GM18907 (cell line): ENCODE data around the gene FAM53C.

Source experiments
- ATAC-seq: cut with Tn5 transposase; IDR thresholded peaks from one replicate; pipeline ENCODE4 v1.9.1; 2021; ENCODE audit warnings: mild to moderate bottlenecking, moderate library complexity; ENCODE audit not compliant: unreplicated experiment

The FAM53C gene

DNA sequence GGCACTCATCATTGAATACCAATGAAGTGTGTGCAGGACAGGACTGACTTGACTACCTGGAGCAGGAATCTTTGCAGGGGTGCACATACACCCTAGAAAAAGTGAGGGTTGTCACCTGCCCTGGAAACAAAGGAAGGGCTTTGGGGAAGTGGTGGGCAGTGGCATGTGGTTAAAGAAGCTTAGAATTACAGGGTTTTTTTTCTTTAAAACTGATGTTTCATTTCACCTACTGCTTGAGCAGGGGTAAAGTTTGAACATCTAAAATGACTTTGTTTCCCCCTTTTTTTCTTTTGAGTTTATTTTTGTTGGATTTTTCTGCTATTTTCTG, 12.5 kb downstream of the FAM53C start:
- ATAC-seq = no peak

DNA sequence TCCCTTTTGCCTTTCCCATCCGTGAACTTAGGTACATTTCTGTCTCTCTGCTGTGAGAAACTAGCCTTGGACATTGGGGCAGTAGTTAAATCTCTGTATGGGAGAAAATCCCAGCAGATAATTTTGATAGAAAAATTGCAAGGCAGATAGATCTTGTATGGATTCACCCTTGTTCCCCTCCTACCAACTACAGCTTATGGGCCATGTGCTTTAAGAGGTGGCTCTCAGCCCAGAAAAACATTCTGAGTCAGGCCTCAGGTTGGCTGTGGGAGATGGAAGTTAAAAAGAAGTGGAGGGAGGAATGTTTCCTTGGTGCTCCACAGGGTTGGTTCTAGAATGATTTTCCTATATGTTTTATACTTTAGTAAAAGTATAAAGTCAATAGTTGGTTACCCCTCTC, 13.0 kb downstream of the FAM53C start:
- no peak for ATAC-seq

- no peak for ATAC-seq
Measured at GRCh38 chr5:138351517-138351916, 13.5 kb downstream of the FAM53C start.

- peak; percentile 67 for ATAC-seq
Measured at GRCh38 chr5:138352071-138352721, 14.1 kb downstream of the FAM53C start, which contains the start of gene KDM3B. KDM3B (plus strand) TSS chr5:138352685; CDS start chr5:138352796, 111 bp downstream.

- peak; percentile 50 for ATAC-seq
Measured at GRCh38 chr5:138352722-138353559, 14.9 kb downstream of the FAM53C start.

DNA sequence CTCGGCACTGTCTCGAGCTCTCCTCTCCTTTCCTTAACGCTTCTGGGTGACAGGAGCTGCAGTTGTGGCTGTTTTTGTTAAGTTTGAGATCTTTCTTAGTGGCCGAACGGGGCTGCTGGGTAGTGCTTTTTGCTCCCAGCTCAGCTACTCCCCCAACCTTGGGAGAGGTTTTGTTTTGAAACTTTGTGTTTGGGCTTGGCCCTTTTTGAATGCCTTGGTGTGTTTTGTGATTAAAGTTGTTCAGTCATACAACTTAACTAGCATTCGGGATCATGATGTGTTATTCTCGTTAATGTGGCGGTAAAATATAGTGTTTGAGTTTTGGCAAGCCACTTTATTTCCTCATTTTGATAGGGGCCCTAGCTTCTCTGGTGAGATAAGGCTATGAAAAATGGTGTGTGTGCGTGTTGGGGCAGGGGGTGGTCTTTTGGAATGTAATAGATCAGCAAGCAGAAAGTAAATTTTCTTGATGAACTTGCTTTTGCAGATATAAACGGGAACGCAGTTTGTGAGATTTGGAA, 15.6 kb downstream of the FAM53C start:
- ATAC-seq = no peak

DNA sequence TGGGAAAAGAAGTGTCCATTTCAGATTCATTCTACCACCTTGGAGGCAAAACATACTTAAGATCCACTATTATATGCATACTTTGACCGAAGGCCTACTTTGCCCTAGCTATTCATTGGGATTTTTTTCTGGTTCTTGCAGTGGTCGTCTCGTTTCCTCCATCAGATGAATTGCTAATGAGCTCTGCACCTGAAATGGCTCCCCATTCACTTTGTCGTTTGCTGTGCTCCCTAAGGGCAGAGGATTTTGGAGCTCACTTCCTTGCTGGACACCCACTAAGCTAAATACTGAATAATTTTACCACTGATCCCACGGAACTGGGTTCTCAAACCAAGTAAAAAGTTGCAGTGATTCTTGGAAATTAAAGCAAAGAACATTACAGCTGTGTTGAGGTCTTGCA, 16.3 kb downstream of the FAM53C start:
- no peak for ATAC-seq

DNA sequence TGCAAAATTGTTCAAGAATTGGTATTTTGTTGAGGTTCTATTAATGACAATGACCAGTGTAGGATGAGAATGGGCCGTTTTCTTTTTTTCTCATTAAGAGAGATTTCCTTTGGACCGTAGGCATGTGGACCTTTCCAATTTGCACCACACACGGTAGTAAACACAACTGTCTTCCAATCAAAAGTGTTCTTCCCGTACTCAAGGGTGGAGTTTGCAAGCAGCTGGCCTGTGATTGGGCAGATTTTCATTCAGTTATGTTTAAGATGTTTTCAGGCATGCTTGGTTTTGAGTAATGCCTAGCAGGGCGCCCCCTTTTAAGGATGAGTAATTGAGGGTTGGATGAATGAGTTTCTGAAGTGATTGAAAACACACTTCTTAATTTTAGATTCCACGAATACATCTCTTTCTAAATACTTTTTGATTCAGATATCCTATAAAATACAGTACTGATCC, 16.9 kb downstream of the FAM53C start:
- peak; percentile 36 for ATAC-seq

DNA sequence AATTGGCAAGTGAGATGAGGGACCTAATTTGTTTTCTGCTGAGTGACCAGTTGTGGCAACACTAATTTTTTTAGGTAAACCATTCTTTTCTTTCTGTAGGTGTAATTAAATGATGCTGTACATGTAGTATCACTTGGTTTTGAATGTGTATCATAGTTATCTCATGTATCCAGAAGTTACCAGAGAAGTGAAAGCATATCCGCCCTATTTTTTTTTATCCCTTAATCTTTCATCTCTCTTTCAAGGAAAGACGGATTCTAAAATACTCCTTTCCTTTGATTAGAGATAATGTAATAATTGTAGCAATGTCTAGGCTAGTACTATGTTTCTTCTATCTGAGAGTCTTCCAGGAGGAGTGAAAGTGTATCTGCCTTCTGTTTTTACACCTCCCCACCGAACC, 21.6 kb downstream of the FAM53C start:
- no peak for ATAC-seq

DNA sequence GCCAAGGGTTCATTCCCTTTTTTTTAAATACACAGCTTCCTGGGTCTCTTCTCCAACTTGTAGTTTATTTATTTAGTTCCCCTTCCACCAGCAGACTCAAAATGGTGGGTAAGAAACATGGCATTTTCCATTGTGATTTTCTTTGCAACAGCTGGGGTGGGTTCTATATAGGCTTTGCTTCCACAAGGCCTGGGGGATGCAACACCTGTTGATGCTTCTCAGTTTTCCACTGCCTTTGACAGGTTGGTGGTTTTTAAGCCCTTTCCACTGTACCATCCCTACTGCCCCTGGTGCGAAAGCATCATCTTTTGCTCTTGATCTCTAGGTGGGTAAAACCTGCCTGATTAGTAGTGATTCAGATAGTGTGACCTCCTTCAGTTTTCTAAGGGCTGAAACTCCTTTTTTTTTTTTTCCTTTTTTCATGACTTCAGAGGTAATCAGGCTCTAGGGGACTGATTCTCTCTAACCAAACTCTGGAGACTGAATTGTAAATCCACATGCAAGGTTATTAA, 22.9 kb downstream of the FAM53C start:
- ATAC-seq = no peak

DNA sequence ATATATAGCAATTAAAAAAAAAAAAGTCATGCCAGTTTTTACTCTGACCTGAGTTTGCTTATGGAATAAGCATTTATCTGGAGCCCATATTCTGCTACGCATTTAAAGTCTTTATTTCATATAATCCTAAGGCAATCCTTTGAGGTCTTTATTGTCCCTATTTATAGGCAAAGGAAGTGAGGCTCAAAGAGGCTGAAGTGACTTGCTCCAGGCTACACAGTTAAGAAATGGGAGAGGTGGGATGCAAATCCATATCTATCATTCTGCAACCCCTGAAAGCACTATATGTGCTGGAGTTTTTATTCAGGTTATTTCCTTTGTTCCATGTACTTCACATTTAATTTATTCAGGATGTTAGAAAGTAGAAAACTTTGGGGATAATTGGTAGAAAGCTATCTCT, 26.5 kb downstream of the FAM53C start:
- no peak for ATAC-seq

GRCh38 chr5:138366632-138367382, 28.7 kb downstream of the FAM53C start:
- ATAC-seq = no peak

- ATAC-seq = no peak
Measured at GRCh38 chr5:138369261-138369660, 31.2 kb downstream of the FAM53C start.

- ATAC-seq = no peak
Measured at GRCh38 chr5:138369706-138370105, 31.6 kb downstream of the FAM53C start.

GRCh38 chr5:138370537-138370936, 32.5 kb downstream of the FAM53C start:
- ATAC-seq = no peak

- ATAC-seq = no peak
Measured at GRCh38 chr5:138371454-138371853, 33.4 kb downstream of the FAM53C start.

- ATAC-seq = peak; percentile 67
Measured at GRCh38 chr5:138372225-138372624, 34.2 kb downstream of the FAM53C start.

DNA sequence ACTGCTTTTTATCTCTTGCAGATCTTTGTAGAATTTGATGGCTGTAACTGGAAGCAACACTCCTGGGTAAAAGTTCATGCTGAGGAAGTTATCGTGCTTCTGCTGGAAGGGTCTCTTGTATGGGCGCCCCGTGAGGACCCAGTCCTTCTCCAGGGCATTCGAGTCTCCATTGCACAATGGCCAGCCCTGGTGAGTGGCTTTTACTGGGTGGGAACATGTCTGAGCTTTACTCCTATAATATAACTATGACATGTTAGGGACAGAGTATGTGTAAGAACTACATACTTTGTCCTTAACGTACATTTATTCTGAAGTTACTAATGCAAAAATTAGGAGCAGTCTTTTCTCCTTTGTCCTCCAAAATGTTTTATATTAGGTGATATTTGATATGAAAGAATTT, 34.6 kb downstream of the FAM53C start:
- no peak for ATAC-seq

DNA sequence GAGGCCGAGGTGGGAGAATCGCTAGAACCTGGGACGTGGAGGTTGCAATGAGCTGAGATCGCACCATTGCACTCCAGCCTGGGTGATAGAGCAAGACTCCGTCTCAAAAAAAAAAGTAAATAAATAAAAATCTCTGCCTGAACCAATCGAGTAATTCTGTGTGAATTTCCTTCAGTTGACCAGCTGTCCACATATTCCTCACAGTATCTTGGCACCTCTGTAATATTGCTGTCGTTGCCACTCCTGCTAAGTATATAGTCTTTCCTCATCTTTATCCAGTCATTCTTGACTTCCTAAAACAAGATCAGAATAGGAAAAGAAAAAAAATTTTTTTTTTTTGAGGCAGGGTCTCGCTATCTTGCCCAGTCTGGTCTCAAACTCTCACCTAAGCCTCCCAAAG, 44.3 kb downstream of the FAM53C start:
- ATAC-seq = no peak

DNA sequence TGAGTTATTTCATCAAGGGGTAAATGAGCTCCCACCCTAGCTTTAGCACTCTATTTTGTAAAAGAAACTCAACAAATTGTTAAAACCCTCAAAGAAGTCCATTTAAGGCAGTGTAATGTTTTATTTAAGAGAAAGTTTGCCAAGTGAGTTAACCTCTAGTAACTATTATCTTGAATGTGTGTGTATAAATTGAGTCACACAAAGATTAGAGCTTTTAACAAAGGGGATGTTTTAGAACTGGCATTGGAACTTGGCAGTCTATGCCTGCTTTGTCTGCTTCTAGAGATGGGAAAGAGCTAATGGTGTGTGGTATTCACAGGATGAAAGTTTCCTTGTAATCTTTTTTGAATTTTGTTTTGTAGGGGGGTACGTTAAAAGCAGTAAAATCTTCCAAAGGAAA, 47.6 kb downstream of the FAM53C start:
- ATAC-seq = no peak

DNA sequence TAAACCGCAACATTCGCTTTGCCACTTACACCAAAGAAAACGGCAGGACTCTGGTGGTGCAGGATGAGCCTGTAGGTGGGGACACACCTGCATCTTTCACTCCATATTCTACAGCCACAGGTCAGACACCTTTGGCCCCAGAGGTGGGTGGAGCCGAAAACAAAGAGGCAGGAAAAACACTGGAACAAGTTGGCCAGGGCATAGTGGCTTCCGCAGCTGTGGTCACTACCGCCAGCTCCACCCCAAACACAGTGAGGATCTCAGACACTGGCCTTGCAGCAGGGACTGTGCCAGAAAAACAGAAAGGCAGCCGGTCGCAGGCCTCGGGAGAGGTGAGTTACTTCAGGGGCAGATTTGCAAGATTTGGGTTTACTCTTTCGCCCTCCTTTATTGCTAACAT, 48.2 kb downstream of the FAM53C start:
- ATAC-seq = no peak
